Body of pancreas (tissue), 4 donors: ENCODE data around the gene CCDC27.

ENCODE experiments used
- CTCF ChIP-seq, 7 experiments: fragments of 450-650 bp in 4 of 7; fragments of 200-600 bp in 3 of 7; sonication (generic) in 3 of 7; IDR thresholded peaks; one replicate each; pipeline ENCODE4 v1.5.1; 2016 to 2019; ENCODE audit warnings: antibody characterized with exemption in 7 of 7
- POLR2A ChIP-seq, 3 donors: fragments of 450-650 bp; IDR thresholded peaks; one replicate each; pipeline ENCODE4 v1.6.1; 2016; ENCODE audit warnings: antibody characterized with exemption in 3 of 3, mild to moderate bottlenecking in 2 of 3

GRCh38 chr1:3742439-3743298 lies 9.6 kb upstream of the CCDC27 start:
- TF ChIP-seq CTCF (IDR thresholded peaks at IDR 0.05) (no peak), POLR2A (IDR thresholded peaks at IDR 0.05) (no peak)
